BLaER1 treated with 17β-estradiol and CSF1 and Interleukin-3, amounts not matched to agents 10 nM and 100 nM (cell line): Measurements from ENCODE around the gene SMCP.

Experiments
- H3K27ac ChIP-seq, 11 experiments: shearing (Covaris generic); formaldehyde crosslinking; 2 replicates each; pipeline ENCODE4 v1.8.1; 2022
- H3K27me3 ChIP-seq, 11 experiments: shearing (Covaris generic); formaldehyde crosslinking; 2 replicates each; pipeline ENCODE4 v1.8.1; 2022
- H3K36me3 ChIP-seq, 11 experiments: shearing (Covaris generic); formaldehyde crosslinking; 2 replicates each; pipeline ENCODE4 v1.8.1; 2022
- H3K4me1 ChIP-seq, 10 experiments: shearing (Covaris generic); formaldehyde crosslinking; 2 replicates each; pipeline ENCODE4 v1.8.1; 2022
- H3K4me2 ChIP-seq, 11 experiments: shearing (Covaris generic); formaldehyde crosslinking; 2 replicates each; pipeline ENCODE4 v1.8.1; 2022
- H3K4me3 ChIP-seq, 10 experiments: shearing (Covaris generic); formaldehyde crosslinking; 2 replicates each; pipeline ENCODE4 v1.8.1; 2022
- H3K9ac ChIP-seq, 11 experiments: shearing (Covaris generic); formaldehyde crosslinking; 2 replicates each; pipeline ENCODE4 v1.8.1; 2022
- H3K9me3 ChIP-seq, 11 experiments: shearing (Covaris generic); formaldehyde crosslinking; replicated peaks in 1 of 11; 2 replicates each; pipeline ENCODE4 v1.8.1; 2022
- H4K20me1 ChIP-seq, 11 experiments: shearing (Covaris generic); formaldehyde crosslinking; 2 replicates each; pipeline ENCODE4 v1.8.1; 2022
- Cebpa-rat ChIP-seq, 11 experiments: shearing (Covaris generic); IDR thresholded peaks; 2 replicates each; pipeline ENCODE4 v1.8.1; 2022

SMCP gene

GRCh38 chr1:152884506-152884905, 6.4 kb downstream of the SMCP start:
- no peaks in the 10 kb centered on the region for H3K9me3 ChIP-seq
- H4K20me1 ChIP-seq = no peaks in the 10 kb centered on the region
- no peak overlapping the region for H3K27ac ChIP-seq
- no peaks in the 10 kb centered on the region for H3K36me3 ChIP-seq
- no peak overlapping the region for H3K9ac ChIP-seq
- no peak for TF ChIP-seq Cebpa-rat (IDR thresholded peaks at IDR 0.05)
- H3K27me3 ChIP-seq = no peaks in the 10 kb centered on the region
- H3K4me1 ChIP-seq = peaks cover 0 to 16% (median 0%) of the 10 kb centered on the region in 10 experiments; a peak in 9 of 20 replicates
- no peak overlapping the region for H3K4me3 ChIP-seq
- H3K4me2 ChIP-seq = peak overlapping the region in 4 of 11 experiments; percentile 3 to 45 (median 22); a peak in 4 of 22 replicates

DNA sequence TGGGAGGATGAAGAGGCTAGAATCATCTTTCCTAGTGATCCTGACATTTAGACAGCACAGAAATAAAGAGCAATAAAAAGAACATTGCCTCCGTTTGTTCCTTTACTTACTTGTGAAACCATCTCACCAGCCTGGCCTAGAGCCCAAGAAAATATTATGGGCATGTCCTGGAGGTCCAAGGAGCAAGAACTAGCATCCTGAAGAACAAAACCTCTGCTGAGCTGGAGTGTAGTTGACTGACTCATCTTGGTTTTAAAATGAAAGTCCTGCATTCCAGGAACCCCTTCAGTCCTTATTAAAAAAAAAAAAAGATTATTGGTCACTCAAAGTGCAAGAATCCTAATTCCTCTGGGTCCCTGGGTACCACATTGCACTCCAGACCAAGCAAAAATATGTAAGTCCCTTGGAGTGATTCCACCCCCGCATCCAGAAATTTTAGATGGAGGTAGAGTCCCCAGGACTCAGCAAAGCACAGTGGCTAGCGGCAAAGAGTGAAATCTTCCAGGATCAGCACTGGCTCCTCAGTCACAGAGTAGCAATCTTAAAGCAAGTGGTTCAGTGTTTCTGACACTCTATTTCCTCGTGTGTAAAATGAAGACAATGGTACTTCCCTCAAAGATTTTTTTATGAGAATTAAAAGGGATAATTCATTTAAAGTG, 7.0 kb downstream of the SMCP start:
- Histone ChIP-seq H3K9ac (no peak overlapping the region), H3K9me3 (no peaks in the 10 kb centered on the region), H3K27ac (no peak overlapping the region), H4K20me1 (no peaks in the 10 kb centered on the region), H3K4me2 (no peak overlapping the region), H3K27me3 (no peaks in the 10 kb centered on the region), H3K4me1 (peaks cover 0 to 16% (median 0%) of the 10 kb centered on the region in 10 experiments; a peak in 9 of 20 replicates), H3K4me3 (no peak overlapping the region), H3K36me3 (no peaks in the 10 kb centered on the region)
- no peak for TF ChIP-seq Cebpa-rat (IDR thresholded peaks at IDR 0.05)

DNA sequence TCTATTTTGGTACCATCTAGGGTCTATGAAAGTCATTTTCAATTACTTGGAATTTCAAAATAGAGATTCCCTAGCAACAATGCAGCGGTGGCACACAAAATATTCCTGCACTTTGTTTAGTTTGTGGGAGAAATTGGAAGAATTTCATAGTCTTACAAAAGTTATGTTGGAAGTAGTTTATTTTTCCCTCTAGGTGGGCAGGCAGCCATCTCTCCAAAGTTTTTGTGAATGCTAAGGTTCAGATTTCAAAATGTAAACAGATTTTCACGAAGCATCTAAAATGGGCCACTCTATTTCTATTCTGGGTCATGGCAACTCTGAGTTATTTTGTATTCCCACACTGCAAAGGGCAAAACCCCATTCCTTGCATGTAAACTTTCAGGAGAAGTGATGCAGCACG, 8.0 kb downstream of the SMCP start:
- no peak overlapping the region for H3K4me2 ChIP-seq
- TF ChIP-seq Cebpa-rat (IDR thresholded peaks at IDR 0.05) = no peak
- no peaks in the 10 kb centered on the region for H4K20me1 ChIP-seq
- H3K27me3 ChIP-seq = no peaks in the 10 kb centered on the region
- H3K36me3 ChIP-seq = no peaks in the 10 kb centered on the region
- H3K27ac ChIP-seq = no peak overlapping the region
- no peak overlapping the region for H3K4me3 ChIP-seq
- no peak overlapping the region for H3K9ac ChIP-seq
- H3K4me1 ChIP-seq = peaks cover 0 to 12% (median 0%) of the 10 kb centered on the region in 10 experiments; a peak in 9 of 20 replicates
- no peaks in the 10 kb centered on the region for H3K9me3 ChIP-seq

DNA sequence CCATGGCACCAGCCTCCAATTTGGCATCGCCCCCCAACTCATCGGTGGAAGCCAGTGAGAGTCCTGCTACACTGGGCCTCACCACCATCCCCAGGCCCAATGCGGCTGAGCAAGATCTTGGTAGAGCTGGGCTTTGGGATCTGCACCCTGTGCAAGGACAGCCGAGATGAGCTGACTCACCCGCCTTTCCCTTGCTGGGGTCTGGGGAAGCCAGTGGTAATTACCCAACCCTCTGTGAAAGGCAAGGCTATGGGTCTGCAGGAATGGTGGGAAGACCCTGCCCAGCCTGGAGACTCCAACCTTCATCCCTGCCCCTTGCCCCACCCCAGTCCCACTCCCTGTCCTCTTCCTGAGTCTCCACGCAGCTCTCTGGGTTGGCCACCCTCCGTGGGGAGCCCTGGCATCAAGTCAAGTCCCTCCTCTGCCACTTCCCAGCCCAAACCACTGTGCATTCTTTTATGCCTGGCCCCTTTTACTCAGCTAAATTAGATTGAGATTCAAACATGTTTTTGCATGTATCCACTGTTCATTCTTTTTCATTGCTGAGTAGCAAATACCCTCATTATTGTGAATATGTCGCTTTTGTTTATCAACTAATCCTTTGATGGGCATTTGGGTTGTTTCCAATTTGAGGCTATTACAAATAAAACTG, 8.8 kb downstream of the SMCP start:
- no peaks in the 10 kb centered on the region for H3K27me3 ChIP-seq
- H3K9ac ChIP-seq = no peak overlapping the region
- no peaks in the 10 kb centered on the region for H3K9me3 ChIP-seq
- peak overlapping the region in 1 of 11 experiments; percentile 6; a peak in 1 of 22 replicates for H3K4me2 ChIP-seq
- H3K27ac ChIP-seq = no peak overlapping the region
- H3K4me3 ChIP-seq = no peak overlapping the region
- TF ChIP-seq Cebpa-rat (IDR thresholded peaks at IDR 0.05) = no peak
- H4K20me1 ChIP-seq = no peaks in the 10 kb centered on the region
- peaks cover 0 to 12% (median 0%) of the 10 kb centered on the region in 10 experiments; a peak in 9 of 20 replicates for H3K4me1 ChIP-seq
- H3K36me3 ChIP-seq = no peaks in the 10 kb centered on the region

DNA sequence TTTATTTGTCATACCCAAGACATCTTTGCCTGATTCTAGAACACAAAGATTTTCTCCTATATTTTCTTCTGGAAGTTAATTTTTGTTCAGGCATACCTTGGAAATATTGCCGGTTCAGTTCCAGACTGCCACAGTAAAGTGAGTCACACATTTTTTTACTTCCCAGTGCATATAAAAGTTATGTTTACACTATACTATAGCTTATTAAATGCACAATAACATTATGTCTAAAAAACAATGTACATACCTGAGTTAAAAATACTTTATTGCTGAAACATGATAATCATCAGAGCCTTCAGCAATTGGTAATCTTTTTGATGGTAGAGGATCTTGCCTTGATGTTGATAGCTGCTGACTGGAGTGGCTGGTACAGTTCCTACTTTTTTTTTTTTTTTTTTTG, 10.0 kb downstream of the SMCP start:
- Histone ChIP-seq H3K4me3 (no peak overlapping the region), H3K9ac (no peak overlapping the region), H4K20me1 (no peaks in the 10 kb centered on the region), H3K4me2 (no peak overlapping the region), H3K27me3 (no peaks in the 10 kb centered on the region), H3K36me3 (no peaks in the 10 kb centered on the region), H3K27ac (no peak overlapping the region), H3K4me1 (peaks cover 0 to 12% (median 0%) of the 10 kb centered on the region in 10 experiments; a peak in 9 of 20 replicates), H3K9me3 (no peaks in the 10 kb centered on the region)
- no peak for TF ChIP-seq Cebpa-rat (IDR thresholded peaks at IDR 0.05)

- Histone ChIP-seq H3K4me3 (no peak overlapping the region), H4K20me1 (no peaks in the 10 kb centered on the region), H3K36me3 (no peaks in the 10 kb centered on the region), H3K27ac (no peak overlapping the region), H3K4me1 (no peaks in the 10 kb centered on the region), H3K4me2 (no peak overlapping the region), H3K27me3 (no peaks in the 10 kb centered on the region), H3K9me3 (no peaks in the 10 kb centered on the region), H3K9ac (no peak overlapping the region)
- no peak for TF ChIP-seq Cebpa-rat (IDR thresholded peaks at IDR 0.05)
Measured at GRCh38 chr1:152899027-152899426, 20.9 kb downstream of the SMCP start.

- Histone ChIP-seq H3K9ac (no peak overlapping the region), H3K27me3 (no peaks in the 10 kb centered on the region), H3K4me3 (no peak overlapping the region)
Measured at GRCh38 chr1:152899883-152900282, 21.8 kb downstream of the SMCP start.

DNA sequence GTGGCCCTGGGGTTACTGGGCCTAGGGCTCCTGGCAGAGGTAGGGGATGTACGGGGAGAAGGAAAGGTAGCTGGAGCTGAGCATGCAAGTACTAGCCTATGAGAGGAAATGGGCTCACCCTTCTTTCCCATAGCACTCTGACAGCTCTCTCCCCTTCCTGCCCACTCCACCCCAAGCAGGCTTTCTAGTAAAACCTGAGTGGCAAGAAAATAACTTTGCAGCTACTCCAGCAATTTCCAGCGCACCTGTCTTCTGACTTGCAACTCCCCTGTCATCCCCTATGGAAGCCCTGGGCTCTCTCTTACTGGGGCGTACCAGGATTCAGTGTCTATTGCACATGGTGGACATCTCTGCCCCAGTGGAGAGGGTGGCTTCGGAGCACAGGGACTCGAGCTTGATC, 23.5 kb downstream of the SMCP start:
- H3K27ac ChIP-seq = no peak overlapping the region
- H3K36me3 ChIP-seq = no peaks in the 10 kb centered on the region
- H3K4me3 ChIP-seq = no peak overlapping the region
- no peak overlapping the region for H3K9ac ChIP-seq
- H3K4me2 ChIP-seq = no peak overlapping the region
- TF ChIP-seq Cebpa-rat (IDR thresholded peaks at IDR 0.05) = no peak
- H3K9me3 ChIP-seq = no peaks in the 10 kb centered on the region
- peaks cover 0 to 10% (median 3%) of the 10 kb centered on the region in 10 experiments; a peak in 8 of 20 replicates for H3K4me1 ChIP-seq
- H4K20me1 ChIP-seq = no peaks in the 10 kb centered on the region
- no peaks in the 10 kb centered on the region for H3K27me3 ChIP-seq

More at GRCh38 chr1:152899883-152900282, 21.8 kb downstream of the SMCP start:
- Histone ChIP-seq H4K20me1 (no peaks in the 10 kb centered on the region), H3K4me2 (no peak overlapping the region), H3K27ac (no peak overlapping the region), H3K9me3 (no peaks in the 10 kb centered on the region), H3K4me1 (peaks cover 0 to 3% (median under 1%) of the 10 kb centered on the region in 10 experiments; a peak in 8 of 20 replicates), H3K36me3 (no peaks in the 10 kb centered on the region)
- TF ChIP-seq Cebpa-rat (IDR thresholded peaks at IDR 0.05) = no peak

DNA sequence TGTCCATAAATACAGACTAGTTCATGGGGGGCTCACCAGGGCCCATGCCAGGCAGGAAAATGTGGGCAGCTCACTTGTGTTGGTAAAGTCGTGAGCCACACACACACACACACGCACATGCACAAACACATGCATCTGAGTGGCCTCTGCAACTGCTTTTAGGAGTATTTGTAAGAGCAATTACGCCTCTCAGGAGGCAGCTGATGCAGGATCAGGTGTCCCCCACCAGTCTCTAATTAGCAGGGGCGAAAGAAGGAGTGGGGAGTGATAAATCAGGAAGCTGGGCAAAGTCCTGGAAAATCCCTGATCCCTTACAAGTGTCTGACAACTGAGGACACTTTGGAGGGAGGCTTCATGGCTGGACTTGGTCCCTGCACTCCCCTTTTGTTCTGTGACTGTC, 24.5 kb downstream of the SMCP start:
- Histone ChIP-seq H3K4me1 (peaks cover 0 to 10% (median 3%) of the 10 kb centered on the region in 10 experiments; a peak in 8 of 20 replicates), H3K9me3 (no peaks in the 10 kb centered on the region), H3K4me2 (no peak overlapping the region), H3K27me3 (no peaks in the 10 kb centered on the region), H3K9ac (no peak overlapping the region), H3K36me3 (no peaks in the 10 kb centered on the region), H3K4me3 (no peak overlapping the region), H3K27ac (no peak overlapping the region), H4K20me1 (no peaks in the 10 kb centered on the region)
- TF ChIP-seq Cebpa-rat (IDR thresholded peaks at IDR 0.05) = no peak
